SK-N-SH (cell line): Measurements from ENCODE around the gene CLEC4M. TPM values are rescaled to one million over a fixed set of nuclear protein-coding genes. Genes with fewer than 3 reads are reported as not detected.

ENCODE experiments used
- CTCF ChIA-PET: fragments of 300-600, 350-600 bp; formaldehyde crosslinking; extraction: SDS; loops from one replicate; lab custom pipeline; 2021; lab: Yijun Ruan, JAX
- POLR2A ChIA-PET: fragments of 350-600 bp; sonication (Branson Sonifier 250); formaldehyde crosslinking; extraction: SDS; loops from one replicate; lab custom pipeline; 2020; ENCODE audit warnings: antibody characterized with exemption, inconsistent platforms; lab: Yijun Ruan, JAX
- DNase-seq: peaks from one replicate; pipeline ENCODE4 v3.0.0; 2012
- H2AFZ ChIP-seq: fragments of 200-600 bp; sonication (generic); 2 replicates; pipeline ENCODE4 v1.8.1; 2016; ENCODE audit warnings: antibody characterized with exemption, mild to moderate bottlenecking, low read depth
- H3F3A ChIP-seq: fragments of 200-600 bp; sonication (generic); replicated peaks from 2 replicates; pipeline ENCODE3; 2016; ENCODE audit warnings: antibody characterized with exemption, mild to moderate bottlenecking; ENCODE audit not compliant: insufficient read depth
- H3K27ac ChIP-seq, 2 experiments: fragments of 200-500 bp in 1 of 2; fragments of 200-600 bp in 1 of 2; sonication (Bioruptor generic) in 1 of 2; sonication (generic), shearing (Covaris generic) in 1 of 2; 2 replicates each; pipeline versions ENCODE4 v1.5.1 to v1.6.1; 2014 to 2016; ENCODE audit warnings: low read depth in 2 of 2, inconsistent platforms in 1 of 2, low read length in 1 of 2, mild to moderate bottlenecking in 1 of 2, mixed read lengths in 1 of 2
- H3K27me3 ChIP-seq: fragments of 200-600 bp; sonication (generic), shearing (Covaris generic); 2 replicates; pipeline ENCODE4 v1.6.1; 2016; ENCODE audit warnings: mixed run types; ENCODE audit not compliant: insufficient read depth
- H3K36me3 ChIP-seq, 2 experiments: fragments of 200-500 bp in 1 of 2; fragments of 200-600 bp in 1 of 2; sonication (Bioruptor generic) in 1 of 2; sonication (generic) in 1 of 2; replicated peaks in 1 of 2; 2 replicates each; pipeline versions ENCODE3 to v1.5.1; 2014 to 2016; ENCODE audit warnings: low read length in 1 of 2, mild to moderate bottlenecking in 1 of 2; ENCODE audit not compliant: insufficient read depth in 2 of 2, control insufficient read depth in 1 of 2
- H3K4me1 ChIP-seq, 2 experiments: fragments of 200-500 bp in 1 of 2; fragments of 200-600 bp in 1 of 2; sonication (Bioruptor generic) in 1 of 2; sonication (generic), shearing (Covaris generic) in 1 of 2; 2 replicates each; pipeline versions ENCODE4 v1.5.1 to v1.6.1; 2014 to 2016; ENCODE audit warnings: low read depth in 1 of 2, low read length in 1 of 2, mixed run types in 1 of 2; ENCODE audit not compliant: insufficient read depth in 2 of 2, control insufficient read depth in 1 of 2
- H3K4me2 ChIP-seq: fragments of 200-600 bp; sonication (generic), shearing (Covaris generic); 2 replicates; pipeline ENCODE4 v1.6.1; 2017; ENCODE audit warnings: mixed run types
- H3K4me3 ChIP-seq, 2 experiments: fragments of 200-500 bp in 1 of 2; fragments of 200-600 bp in 1 of 2; sonication (Bioruptor generic) in 1 of 2; sonication (generic), shearing (Covaris generic) in 1 of 2; 2 replicates each; pipeline versions ENCODE4 v1.5.1 to v1.8.1; 2014 to 2016; ENCODE audit warnings: low read depth in 2 of 2, inconsistent platforms in 1 of 2, low read length in 1 of 2, mild to moderate bottlenecking in 1 of 2, mixed read lengths in 1 of 2, moderate library complexity in 1 of 2
- H3K79me2 ChIP-seq: fragments of 200-600 bp; sonication (generic); 2 replicates; pipeline ENCODE4 v1.8.1; 2017; ENCODE audit warnings: mild to moderate bottlenecking; ENCODE audit not compliant: insufficient read depth
- H3K9ac ChIP-seq: fragments of 200-600 bp; sonication (generic); 2 replicates; pipeline ENCODE4 v1.6.1; 2017; ENCODE audit warnings: mixed run types
- H3K9me2 ChIP-seq: fragments of 200-600 bp; sonication (generic); 2 replicates; pipeline ENCODE4 v1.6.1; 2017; ENCODE audit warnings: mixed run types
- H3K9me3 ChIP-seq: fragments of 200-600 bp; sonication (generic); 2 replicates; pipeline ENCODE4 v1.6.1; 2017; ENCODE audit warnings: mixed run types, mild to moderate bottlenecking, moderate library complexity
- H4K20me1 ChIP-seq: fragments of 200-600 bp; sonication (generic); 2 replicates; pipeline ENCODE4 v1.6.1; 2017; ENCODE audit warnings: mild to moderate bottlenecking, mixed run types; ENCODE audit not compliant: insufficient read depth
- CHD2 ChIP-seq: fragments of 150-350 bp; IDR thresholded peaks from 2 replicates; pipeline ENCODE4 v1.6.1; 2018; ENCODE audit warnings: low read length; ENCODE audit not compliant: partially characterized antibody
- FOSL2 ChIP-seq: IDR thresholded peaks from 2 replicates; pipeline ENCODE4 v1.4.0; 2012; ENCODE audit warnings: low read depth, mild to moderate bottlenecking, moderate library complexity, borderline replicate concordance
- FOXJ3 ChIP-seq: sonication (generic); formaldehyde crosslinking; IDR thresholded peaks from 2 replicates; pipeline ENCODE4 v1.5.1; 2020; ENCODE audit warnings: mild to moderate bottlenecking, missing genetic modification reagents
- FOXM1 ChIP-seq: IDR thresholded peaks from 2 replicates; pipeline ENCODE4 v1.4.0; 2012; ENCODE audit warnings: low read depth, mild to moderate bottlenecking
- GATA2 ChIP-seq: sonication (generic); formaldehyde crosslinking; IDR thresholded peaks from 2 replicates; pipeline ENCODE4 v1.5.0; 2020; ENCODE audit warnings: mild to moderate bottlenecking, missing genetic modification reagents
- JUND ChIP-seq: IDR thresholded peaks from 2 replicates; pipeline ENCODE4 v1.4.0; 2012
- MEF2A ChIP-seq: IDR thresholded peaks from 2 replicates; pipeline ENCODE4 v1.4.0; 2012; ENCODE audit warnings: low read depth, borderline replicate concordance
- NFIC ChIP-seq: IDR thresholded peaks from 2 replicates; pipeline ENCODE4 v1.4.0; 2012; ENCODE audit warnings: borderline replicate concordance
- NRF1 ChIP-seq: IDR thresholded peaks from 2 replicates; pipeline ENCODE4 v1.6.1; 2012; ENCODE audit warnings: low read depth, mild to moderate bottlenecking, low read length
- POLR2AphosphoS5 ChIP-seq: IDR thresholded peaks from 2 replicates; pipeline ENCODE4 v1.6.1; 2012; ENCODE audit warnings: low read depth, low read length
- RAD21 ChIP-seq: IDR thresholded peaks from 2 replicates; pipeline ENCODE4 v1.6.1; 2012; ENCODE audit warnings: mild to moderate bottlenecking, low read length
- RXRA ChIP-seq: IDR thresholded peaks from 2 replicates; pipeline ENCODE4 v1.4.0; 2012; ENCODE audit warnings: low read depth, mild to moderate bottlenecking, borderline replicate concordance
- SIN3A ChIP-seq: IDR thresholded peaks from 2 replicates; pipeline ENCODE4 v1.6.1; 2012; ENCODE audit warnings: low read depth, mild to moderate bottlenecking, low read length, moderate library complexity, borderline replicate concordance
- SMC3 ChIP-seq: IDR thresholded peaks from 2 replicates; pipeline ENCODE4 v1.6.1; 2012; ENCODE audit warnings: low read depth, low read length, improper control_type of control experiment
- TEAD4 ChIP-seq: IDR thresholded peaks from 2 replicates; pipeline ENCODE4 v1.4.0; 2012; ENCODE audit warnings: mild to moderate bottlenecking, borderline replicate concordance; ENCODE audit not compliant: insufficient read depth
- YY1 ChIP-seq: IDR thresholded peaks from 2 replicates; pipeline ENCODE4 v1.4.0; 2012; ENCODE audit warnings: low read depth, mild to moderate bottlenecking
- WGBS: methylation state at CpG from one replicate; pipeline ENCODE4 v1.1.6; 2017; ENCODE audit warnings: low lambda C conversion rate; 5-methylcytosine and 5-hydroxymethylcytosine counted together
- polyA plus RNA-seq, 3 experiments: library from polyadenylated mRNA; depleted of rRNA; stranded (reverse); fragments of >200 nt; gene quantifications; 2 replicates each; pipeline ENCODE4 v1.2.3, GENCODE V29; 2012
- TF ChIP-seq, protein P1 (sequence below): IDR thresholded peaks from 2 replicates; pipeline ENCODE4 v1.4.0; 2012; ENCODE audit warnings: low read depth
- TF ChIP-seq, protein P2 (sequence below): IDR thresholded peaks from 2 replicates; pipeline ENCODE4 v1.4.0; 2012; ENCODE audit warnings: low read depth, borderline replicate concordance
- TF ChIP-seq, protein P3 (sequence below): IDR thresholded peaks from 2 replicates; pipeline ENCODE4; 2012

Gene CLEC4M
- polyA plus RNA-seq, 1 of the 3 experiments (the other 2 are of a cell fraction), result not detected

DNA sequence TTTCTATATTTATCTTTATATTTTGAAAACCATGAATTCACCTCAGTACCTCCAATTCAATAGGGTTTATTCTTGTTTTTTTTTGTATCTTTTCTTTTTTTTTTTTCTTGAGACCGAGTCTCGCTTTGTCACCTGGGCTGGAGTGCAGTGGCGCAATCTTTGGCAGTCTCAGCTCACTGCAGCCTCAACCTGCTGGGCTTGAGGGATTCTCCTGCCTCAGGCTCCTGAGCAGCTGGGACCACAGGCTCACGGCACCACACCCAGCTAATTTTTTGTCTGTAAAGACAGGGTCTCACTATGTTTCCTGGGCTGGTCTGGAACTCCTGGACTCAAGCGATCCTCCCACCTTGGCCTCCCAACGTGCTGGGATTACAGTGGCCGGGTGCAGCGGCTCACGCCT lies 43.8 kb downstream of the CLEC4M start:
- Histone ChIP-seq H3K4me3 (no peak overlapping the region), H2AFZ (no peak overlapping the region), H3K4me2 (no peak overlapping the region), H3K9ac (no peak overlapping the region), H3K79me2 (no peaks in the 10 kb centered on the region), H4K20me1 (no peaks in the 10 kb centered on the region), H3K27ac (no peak overlapping the region), H3K4me1 (no peaks in the 10 kb centered on the region), H3K27me3 (peaks cover 52% of the 10 kb centered on the region), H3K36me3 (no peaks in the 10 kb centered on the region), H3F3A (no peaks in the 10 kb centered on the region), H3K9me2 (no peaks in the 10 kb centered on the region), H3K9me3 (no peaks in the 10 kb centered on the region)
- no peak for DNase-seq
- WGBS, result 27% methylated on average over 9 of the region's 9 CpGs
- no peak for TF ChIP-seq NRF1
- TF ChIP-seq MEF2A, result no peak
- no peak for TF ChIP-seq CHD2
- TF ChIP-seq FOXJ3, result no peak
- TF ChIP-seq NFIC, result no peak
- TF ChIP-seq TEAD4, result no peak
- no peak for TF ChIP-seq POLR2AphosphoS5
- no peak for TF ChIP-seq JUND
- TF ChIP-seq SIN3A, result no peak
- TF ChIP-seq, protein P1, sequence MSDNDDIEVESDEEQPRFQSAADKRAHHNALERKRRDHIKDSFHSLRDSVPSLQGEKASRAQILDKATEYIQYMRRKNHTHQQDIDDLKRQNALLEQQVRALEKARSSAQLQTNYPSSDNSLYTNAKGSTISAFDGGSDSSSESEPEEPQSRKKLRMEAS, result no peak
- TF ChIP-seq RAD21, result no peak
- TF ChIP-seq SMC3, result no peak
- TF ChIP-seq, protein P2, sequence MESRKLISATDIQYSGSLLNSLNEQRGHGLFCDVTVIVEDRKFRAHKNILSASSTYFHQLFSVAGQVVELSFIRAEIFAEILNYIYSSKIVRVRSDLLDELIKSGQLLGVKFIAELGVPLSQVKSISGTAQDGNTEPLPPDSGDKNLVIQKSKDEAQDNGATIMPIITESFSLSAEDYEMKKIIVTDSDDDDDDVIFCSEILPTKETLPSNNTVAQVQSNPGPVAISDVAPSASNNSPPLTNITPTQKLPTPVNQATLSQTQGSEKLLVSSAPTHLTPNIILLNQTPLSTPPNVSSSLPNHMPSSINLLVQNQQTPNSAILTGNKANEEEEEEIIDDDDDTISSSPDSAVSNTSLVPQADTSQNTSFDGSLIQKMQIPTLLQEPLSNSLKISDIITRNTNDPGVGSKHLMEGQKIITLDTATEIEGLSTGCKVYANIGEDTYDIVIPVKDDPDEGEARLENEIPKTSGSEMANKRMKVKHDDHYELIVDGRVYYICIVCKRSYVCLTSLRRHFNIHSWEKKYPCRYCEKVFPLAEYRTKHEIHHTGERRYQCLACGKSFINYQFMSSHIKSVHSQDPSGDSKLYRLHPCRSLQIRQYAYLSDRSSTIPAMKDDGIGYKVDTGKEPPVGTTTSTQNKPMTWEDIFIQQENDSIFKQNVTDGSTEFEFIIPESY, result no peak
- TF ChIP-seq RXRA, result no peak
- TF ChIP-seq FOXM1, result no peak
- ChIA-PET POLR2A (no interaction called here), CTCF (interaction anchor here (1.3 to 1.9 kb wide), 2 partner anchors 238 to 239 kb away, joined by 3 to 7 read pairs; no protein-coding TSS in a partner anchor)

DNA sequence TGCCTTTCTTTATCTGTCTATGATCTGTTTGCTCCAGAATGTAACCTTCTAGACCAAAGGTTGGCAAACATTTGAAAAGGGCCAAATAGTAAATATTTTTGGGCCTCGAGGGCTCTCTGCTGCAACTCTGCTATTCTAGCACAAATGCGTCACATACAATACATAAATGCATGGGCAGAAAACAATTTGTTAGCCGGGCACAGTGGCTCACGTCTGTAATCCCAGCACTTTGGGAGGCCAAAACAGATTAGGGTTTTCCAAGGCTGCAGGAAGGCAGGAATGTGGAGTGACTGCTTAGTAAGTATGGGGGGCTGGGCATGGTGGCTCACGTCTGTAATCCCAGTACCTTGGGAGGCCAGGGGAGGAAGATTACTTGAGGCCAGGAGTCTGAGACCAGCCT lies 45.1 kb downstream of the CLEC4M start:
- H3K9me3 ChIP-seq, result no peaks in the 10 kb centered on the region
- ChIA-PET CTCF (interaction anchor here (1.3 kb wide), 1 partner anchor 240 kb away, joined by 3 read pairs; no protein-coding TSS in a partner anchor), POLR2A (no interaction called here)
- peaks cover 51% of the 10 kb centered on the region for H3K27me3 ChIP-seq
- no peaks in the 10 kb centered on the region for H3K9me2 ChIP-seq
- H2AFZ ChIP-seq, result no peak overlapping the region
- no peak for DNase-seq
- no peak overlapping the region for H3K4me2 ChIP-seq
- no peaks in the 10 kb centered on the region for H4K20me1 ChIP-seq
- TF ChIP-seq TEAD4 (no peak), FOSL2 (no peak), SIN3A (no peak), YY1 (no peak), GATA2 (CRISPR knock-in tag) (no peak), RAD21 (no peak), FOXJ3 (no peak), SMC3 (no peak)
- TF ChIP-seq, protein P1, result no peak
- TF ChIP-seq, protein P3, sequence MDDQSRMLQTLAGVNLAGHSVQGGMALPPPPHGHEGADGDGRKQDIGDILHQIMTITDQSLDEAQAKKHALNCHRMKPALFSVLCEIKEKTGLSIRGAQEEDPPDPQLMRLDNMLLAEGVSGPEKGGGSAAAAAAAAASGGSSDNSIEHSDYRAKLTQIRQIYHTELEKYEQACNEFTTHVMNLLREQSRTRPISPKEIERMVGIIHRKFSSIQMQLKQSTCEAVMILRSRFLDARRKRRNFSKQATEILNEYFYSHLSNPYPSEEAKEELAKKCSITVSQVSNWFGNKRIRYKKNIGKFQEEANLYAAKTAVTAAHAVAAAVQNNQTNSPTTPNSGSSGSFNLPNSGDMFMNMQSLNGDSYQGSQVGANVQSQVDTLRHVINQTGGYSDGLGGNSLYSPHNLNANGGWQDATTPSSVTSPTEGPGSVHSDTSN, result no peak
- no peak overlapping the region for H3K27ac ChIP-seq
- WGBS, result 36% methylated on average over 5 of the region's 5 CpGs
- no peaks in the 10 kb centered on the region for H3K4me1 ChIP-seq
- no peak overlapping the region for H3K9ac ChIP-seq
- no peaks in the 10 kb centered on the region for H3K36me3 ChIP-seq
- H3K79me2 ChIP-seq, result no peaks in the 10 kb centered on the region
- H3F3A ChIP-seq, result no peaks in the 10 kb centered on the region
- no peak overlapping the region for H3K4me3 ChIP-seq
